Measurements from ENCODE around the gene RPRD2. TPM values are rescaled to one million over a fixed set of nuclear protein-coding genes. Genes with fewer than 3 reads are reported as not detected.
A peak's percentile ranks its signal among the peaks of the same experiment; 100 is the strongest.

RPRD2 gene
- total and polyA plus RNA-seq, 2 of the 4 experiments (the other 2 are of a cell fraction) = 3.9 to 11.6 TPM

DNA sequence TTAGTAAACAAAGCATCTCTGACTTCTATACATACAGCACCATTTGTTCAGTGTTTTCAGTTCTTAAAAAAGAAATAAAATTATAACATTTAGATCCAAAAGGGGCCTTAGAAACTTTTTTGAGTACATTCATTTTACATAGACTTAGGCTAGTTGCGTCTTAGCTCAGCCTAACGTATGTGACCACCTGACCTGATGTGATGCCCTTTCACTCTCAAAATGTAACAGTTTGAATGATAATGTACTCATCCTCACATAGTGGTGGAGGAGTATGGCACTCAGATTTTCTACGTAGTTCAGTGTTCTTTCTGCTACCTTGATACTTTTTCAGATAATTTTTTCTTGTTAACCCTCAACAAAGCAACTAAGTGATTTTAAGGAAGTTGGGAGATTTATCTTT, 43.4 kb downstream of the RPRD2 start:
- H3K4me1 ChIP-seq (ENCODE audit: control insufficient read depth, insufficient read depth, low read length) = peaks cover 4% of the 10 kb centered on the region
- no peak overlapping the region for H3K27ac ChIP-seq (ENCODE audit: insufficient read depth, low read length)
- H3K9ac ChIP-seq (ENCODE audit: low read depth, low read length) = no peak overlapping the region
- no peak overlapping the region for H3K4me2 ChIP-seq (ENCODE audit: low read depth, low read length)
- no peak overlapping the region for H4K5ac ChIP-seq (ENCODE audit: low read depth, low read length)
- no peak overlapping the region for H2AFZ ChIP-seq (replicated peaks; ENCODE audit: low read length, poor library complexity)
- H3K14ac ChIP-seq (replicated peaks; ENCODE audit: low read depth, low read length) = 0 out of 2 replicates have a peak overlapping the region, but pooled peaks have one; percentile 35
- no peaks in the 10 kb centered on the region for H3K27me3 ChIP-seq (ENCODE audit: control insufficient read depth, insufficient read depth, low read length)
- H4K20me1 ChIP-seq (ENCODE audit: insufficient read depth, low read length) = peaks cover 30% of the 10 kb centered on the region
- intact Hi-C loops (cut with micrococcal nuclease) (no loop called here), dilution Hi-C loops (cut with HindIII; ENCODE audit: low sequenced_read_pairs, unreplicated experiment) (no loop called here), in situ Hi-C loops (cut with MboI; ENCODE audit: low sequenced_read_pairs) (no loop called here)
- no peak overlapping the region for H3K4ac ChIP-seq (ENCODE audit: low read depth, low read length)
- no peak overlapping the region for H4K8ac ChIP-seq (ENCODE audit: low read depth in 2 of 2, low read length in 2 of 2)
- DNase-seq (no peak), ATAC-seq (ENCODE audit: low read depth) (no peak)
- BruUV-seq (replicated peaks) = no TSS peak
- no CpG with 5 or more reads among the region's 3 CpGs for WGBS, 2 experiments (ENCODE audit: extremely low coverage in 2 of 2, insufficient read length in 1 of 2)
- no peak overlapping the region for H3K56ac ChIP-seq (ENCODE audit: extremely low read depth, insufficient read depth, low read length)
- no peaks in the 10 kb centered on the region for H3K9me3 ChIP-seq (ENCODE audit: control insufficient read depth, insufficient read depth, low read length)
- TF ChIP-seq RCOR1 (IDR thresholded peaks at IDR 0.05; ENCODE audit: insufficient replicate concordance, low read length) = no peak
- H2BK15ac ChIP-seq (ENCODE audit: low read depth, low read length) = no peak overlapping the region
- H4K91ac ChIP-seq (ENCODE audit: insufficient read depth, low read depth, low read length) = no peak overlapping the region
- CTCF ChIA-PET = no interaction called here
- peaks cover 35 to 62% of the 10 kb centered on the region in 2 experiments for H3K79me1 ChIP-seq (ENCODE audit: low read depth in 1 of 2, low read length in 2 of 2)
- H2AK9ac ChIP-seq (replicated peaks; ENCODE audit: low read depth, low read length, poor library complexity) = no peak overlapping the region
- no peak overlapping the region; the same call in 1 of the 2 replicates for H3K23ac ChIP-seq (ENCODE audit: low read depth, low read length)
- H2BK20ac ChIP-seq (ENCODE audit: low read depth, low read length) = no peak overlapping the region
- H2BK120ac ChIP-seq (ENCODE audit: low read depth, low read length) = no peak overlapping the region
- no peaks in the 10 kb centered on the region for H3K36me3 ChIP-seq (ENCODE audit: control insufficient read depth, insufficient read depth, low read length)
- H2BK5ac ChIP-seq (ENCODE audit: low read depth, low read length, poor library complexity, severe bottlenecking) = no peak overlapping the region
- H3K18ac ChIP-seq (ENCODE audit: low read depth, low read length) = no peak overlapping the region
- H2AK5ac ChIP-seq (ENCODE audit: low read depth, low read length) = no peak overlapping the region
- no peak overlapping the region for H3K4me3 ChIP-seq (ENCODE audit: insufficient read depth, low read depth, low read length)
- POLR2A ChIA-PET (ENCODE audit: unreplicated experiment) = no interaction called here
- H3K9me1 ChIP-seq (ENCODE audit: insufficient read depth, low read length) = peaks cover 7% of the 10 kb centered on the region; the same call in 1 of the 2 replicates

Data from IMR-90 (cell line).